ENCODE results near the gene PNMA6F.

GRCh38 chrX:153305972-153306371 is 15.6 kb downstream of the PNMA6F start:
- TF ChIP-seq CTCF (IDR thresholded peaks at IDR 0.05) = no peak
- TF ChIP-seq EZH2 (IDR thresholded peaks at IDR 0.05; ENCODE audit: borderline replicate concordance, insufficient read depth, low read depth, low read length, poor library complexity, severe bottlenecking) = no peak
